Measurements from ENCODE around the gene NR1I3.
"Not testable (repeated sequence)": the region's sequence is repeated elsewhere in the genome, so short reads cannot be mapped to it uniquely, and the experiment has no call there.

Gene NR1I3

GRCh38 chr1:161255955-161256520, 18.0 kb upstream of the NR1I3 start:
- not testable (repeated sequence) for H3K36me3 ChIP-seq (replicated peaks; ENCODE audit: low read depth, low read length); H3K27ac ChIP-seq (ENCODE audit: low read length); H3K4me1 ChIP-seq (ENCODE audit: low read length); H2AFZ ChIP-seq (ENCODE audit: low read depth, low read length); H3K4me3 ChIP-seq (ENCODE audit: low read length); H3K9ac ChIP-seq (ENCODE audit: low read length); H3K9me3 ChIP-seq (ENCODE audit: insufficient read depth, low read length); H3K79me2 ChIP-seq (ENCODE audit: low read length); H3K4me2 ChIP-seq (ENCODE audit: low read length); H4K20me1 ChIP-seq (ENCODE audit: insufficient read depth, low read length)
- peaks cover 19% of the 10 kb centered on the region for H3K27me3 ChIP-seq (ENCODE audit: low read depth, low read length)

- H3K4me3 ChIP-seq (ENCODE audit: low read length); H3K4me2 ChIP-seq (ENCODE audit: low read length); H3K9me3 ChIP-seq (ENCODE audit: insufficient read depth, low read length); H4K20me1 ChIP-seq (ENCODE audit: insufficient read depth, low read length); H3K79me2 ChIP-seq (ENCODE audit: low read length); H3K4me1 ChIP-seq (ENCODE audit: low read length); H2AFZ ChIP-seq (ENCODE audit: low read depth, low read length); H3K27ac ChIP-seq (ENCODE audit: low read length); H3K9ac ChIP-seq (ENCODE audit: low read length); H3K36me3 ChIP-seq (replicated peaks; ENCODE audit: low read depth, low read length): not testable (repeated sequence)
- peaks cover 11% of the 10 kb centered on the region for H3K27me3 ChIP-seq (ENCODE audit: low read depth, low read length)
Observed at GRCh38 chr1:161255302-161255701, 17.3 kb upstream of the NR1I3 start.

GRCh38 chr1:161251579-161251978, 13.6 kb upstream of the NR1I3 start:
- H4K20me1 ChIP-seq (ENCODE audit: insufficient read depth, low read length): no peaks in the 10 kb centered on the region
- H3K79me2 ChIP-seq (ENCODE audit: low read length): no peaks in the 10 kb centered on the region
- H3K9ac ChIP-seq (ENCODE audit: low read length): no peak overlapping the region
- no peak overlapping the region for H3K4me2 ChIP-seq (ENCODE audit: low read length)
- no peak for TF ChIP-seq CTCF (IDR thresholded peaks at IDR 0.05; ENCODE audit: low read depth, low read length)
- no peaks in the 10 kb centered on the region for H3K9me3 ChIP-seq (ENCODE audit: insufficient read depth, low read length)
- H3K27ac ChIP-seq (ENCODE audit: low read length): no peak overlapping the region
- H3K4me3 ChIP-seq (ENCODE audit: low read length): no peak overlapping the region
- H3K27me3 ChIP-seq (ENCODE audit: low read depth, low read length): no peaks in the 10 kb centered on the region
- no peaks in the 10 kb centered on the region for H3K36me3 ChIP-seq (replicated peaks; ENCODE audit: low read depth, low read length)
- no peak overlapping the region for H2AFZ ChIP-seq (ENCODE audit: low read depth, low read length)
- no peaks in the 10 kb centered on the region for H3K4me1 ChIP-seq (ENCODE audit: low read length)

- Histone ChIP-seq H3K9ac (ENCODE audit: low read length) (no peak overlapping the region), H3K79me2 (ENCODE audit: low read length) (no peaks in the 10 kb centered on the region), H3K27me3 (ENCODE audit: low read depth, low read length) (no peaks in the 10 kb centered on the region), H4K20me1 (ENCODE audit: insufficient read depth, low read length) (no peaks in the 10 kb centered on the region), H3K36me3 (replicated peaks; ENCODE audit: low read depth, low read length) (no peaks in the 10 kb centered on the region), H3K4me3 (ENCODE audit: low read length) (no peak overlapping the region), H3K4me1 (ENCODE audit: low read length) (no peaks in the 10 kb centered on the region), H3K9me3 (ENCODE audit: insufficient read depth, low read length) (no peaks in the 10 kb centered on the region), H3K27ac (ENCODE audit: low read length) (no peak overlapping the region), H2AFZ (ENCODE audit: low read depth, low read length) (no peak overlapping the region), H3K4me2 (ENCODE audit: low read length) (no peak overlapping the region)
- TF ChIP-seq CTCF (IDR thresholded peaks at IDR 0.05; ENCODE audit: low read depth, low read length): no peak
- no peak for TF ChIP-seq EZH2phosphoT487 (IDR thresholded peaks at IDR 0.05; ENCODE audit: low read depth)
Observed at GRCh38 chr1:161250829-161251228, 12.8 kb upstream of the NR1I3 start.

GRCh38 chr1:161250100-161250499, 12.1 kb upstream of the NR1I3 start:
- H3K9me3 ChIP-seq (ENCODE audit: insufficient read depth, low read length); H2AFZ ChIP-seq (ENCODE audit: low read depth, low read length); H3K4me1 ChIP-seq (ENCODE audit: low read length); H3K79me2 ChIP-seq (ENCODE audit: low read length); H3K27ac ChIP-seq (ENCODE audit: low read length); H3K27me3 ChIP-seq (ENCODE audit: low read depth, low read length); H3K4me3 ChIP-seq (ENCODE audit: low read length); H3K9ac ChIP-seq (ENCODE audit: low read length); H3K4me2 ChIP-seq (ENCODE audit: low read length); H3K36me3 ChIP-seq (replicated peaks; ENCODE audit: low read depth, low read length); H4K20me1 ChIP-seq (ENCODE audit: insufficient read depth, low read length): not testable (repeated sequence)

Measured in OCI-LY3 (cell line).